ENCODE measurements around the gene SLC6A1. TPM values are rescaled to one million over a fixed set of nuclear protein-coding genes. Genes with fewer than 3 reads are reported as not detected.
A peak's percentile ranks its signal among the peaks of the same experiment; 100 is the strongest.

Gene SLC6A1
- total RNA-seq, 1 donor from 2014 or later, result 0.52 TPM

DNA sequence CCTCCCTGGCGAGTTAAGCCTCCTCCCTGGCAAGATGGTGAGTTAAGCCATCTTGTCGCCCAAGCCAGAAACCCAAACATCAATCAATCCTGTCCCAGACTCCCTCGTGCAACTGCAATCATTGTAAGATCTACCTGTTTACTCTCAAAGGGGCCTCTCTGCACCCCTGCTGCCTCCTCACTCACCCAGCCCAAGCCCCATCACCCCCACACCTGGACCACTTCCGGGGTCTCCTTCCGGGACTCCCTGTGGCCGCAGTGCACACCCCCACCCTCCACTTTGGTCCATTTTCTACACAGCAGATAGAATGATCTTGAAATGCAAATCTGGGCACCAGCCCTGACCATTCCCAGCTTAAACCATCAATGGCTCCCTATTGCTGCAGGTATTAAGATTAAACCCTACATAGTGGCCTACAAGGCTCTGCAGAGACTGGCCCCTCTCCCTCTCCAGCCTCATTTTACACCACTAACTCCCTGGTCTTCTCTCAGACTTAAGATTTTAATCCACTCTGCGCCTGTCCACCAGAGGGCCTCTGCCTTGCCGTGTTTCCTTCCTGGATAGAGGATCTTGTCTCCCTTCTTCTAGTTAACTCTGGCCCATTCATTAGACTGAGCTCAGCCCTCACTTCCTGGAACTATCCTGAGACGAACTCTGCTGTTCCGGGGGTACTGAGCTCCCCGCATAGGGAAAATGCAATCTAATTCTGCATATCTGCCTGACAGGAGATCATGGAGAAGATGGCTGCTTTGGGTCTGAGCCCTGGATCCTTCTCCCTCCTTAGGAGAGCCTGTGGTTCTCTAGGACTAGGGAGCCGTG, 41.9 kb upstream of the SLC6A1 start:
- Histone ChIP-seq H3K27me3 (no peaks in the 10 kb centered on the region), H3F3A (ENCODE audit: low read depth) (no peaks in the 10 kb centered on the region), H2AFZ (replicated peaks) (peak overlapping the region; percentile 85), H3K4me2 (no peak overlapping the region), H3K27ac (no peak overlapping the region), H4K20me1 (ENCODE audit: low read depth) (no peaks in the 10 kb centered on the region), H3K9me3 (ENCODE audit: low read depth) (no peaks in the 10 kb centered on the region), H3K79me2 (ENCODE audit: low read depth) (no peaks in the 10 kb centered on the region), H3K9ac (no peak overlapping the region), H3K36me3 (no peaks in the 10 kb centered on the region), H3K4me3 (no peak overlapping the region), H3K4me1 (no peaks in the 10 kb centered on the region)
- Mint-ChIP-seq H3K4me3 (no peak overlapping the region), H3K27ac (peak overlapping the region; percentile 1), H3K4me1 (peaks cover 15% of the 10 kb centered on the region), H3K27me3 (ENCODE audit: insufficient read depth, low read depth) (peaks cover 6% of the 10 kb centered on the region), H3K36me3 (no peaks in the 10 kb centered on the region), H3K9me3 (no peaks in the 10 kb centered on the region)
- DNase-seq (ENCODE audit: low spot score), result peak; percentile 54
- TF ChIP-seq EZH2 (IDR thresholded peaks at IDR 0.05), result no peak
- TF ChIP-seq, protein P1, sequence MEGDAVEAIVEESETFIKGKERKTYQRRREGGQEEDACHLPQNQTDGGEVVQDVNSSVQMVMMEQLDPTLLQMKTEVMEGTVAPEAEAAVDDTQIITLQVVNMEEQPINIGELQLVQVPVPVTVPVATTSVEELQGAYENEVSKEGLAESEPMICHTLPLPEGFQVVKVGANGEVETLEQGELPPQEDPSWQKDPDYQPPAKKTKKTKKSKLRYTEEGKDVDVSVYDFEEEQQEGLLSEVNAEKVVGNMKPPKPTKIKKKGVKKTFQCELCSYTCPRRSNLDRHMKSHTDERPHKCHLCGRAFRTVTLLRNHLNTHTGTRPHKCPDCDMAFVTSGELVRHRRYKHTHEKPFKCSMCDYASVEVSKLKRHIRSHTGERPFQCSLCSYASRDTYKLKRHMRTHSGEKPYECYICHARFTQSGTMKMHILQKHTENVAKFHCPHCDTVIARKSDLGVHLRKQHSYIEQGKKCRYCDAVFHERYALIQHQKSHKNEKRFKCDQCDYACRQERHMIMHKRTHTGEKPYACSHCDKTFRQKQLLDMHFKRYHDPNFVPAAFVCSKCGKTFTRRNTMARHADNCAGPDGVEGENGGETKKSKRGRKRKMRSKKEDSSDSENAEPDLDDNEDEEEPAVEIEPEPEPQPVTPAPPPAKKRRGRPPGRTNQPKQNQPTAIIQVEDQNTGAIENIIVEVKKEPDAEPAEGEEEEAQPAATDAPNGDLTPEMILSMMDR (IDR thresholded peaks at IDR 0.05), result peak; percentile 68

GRCh38 chr3:10951295-10951926, 41.1 kb upstream of the SLC6A1 start:
- no peak overlapping the region for H3K9ac ChIP-seq

DNA sequence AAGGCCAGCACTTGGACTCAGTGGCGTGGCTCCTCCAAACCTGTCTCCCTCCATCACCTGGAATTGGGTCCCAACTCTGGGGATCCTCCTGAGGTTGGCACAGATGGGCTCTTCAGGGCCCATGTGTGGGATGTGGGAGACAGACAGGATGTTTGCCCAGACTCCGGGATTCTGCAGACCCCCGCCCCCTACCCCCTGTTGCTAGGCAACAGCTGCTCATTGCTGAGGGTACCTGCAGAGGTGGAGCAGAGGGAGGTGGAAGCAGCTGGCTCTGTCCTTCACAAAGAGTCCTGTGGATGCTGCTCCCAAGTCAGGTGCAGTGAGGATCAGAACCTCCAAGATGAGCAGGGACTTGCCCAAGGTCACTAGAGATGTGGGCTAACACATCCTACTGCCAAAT, 40.0 kb upstream of the SLC6A1 start:
- Histone ChIP-seq H4K20me1 (ENCODE audit: low read depth) (no peaks in the 10 kb centered on the region), H3K9me3 (ENCODE audit: low read depth) (no peaks in the 10 kb centered on the region), H3K27me3 (no peaks in the 10 kb centered on the region), H3K27ac (no peak overlapping the region), H3F3A (ENCODE audit: low read depth) (no peaks in the 10 kb centered on the region), H2AFZ (replicated peaks) (no peak overlapping the region), H3K9ac (no peak overlapping the region), H3K4me1 (no peaks in the 10 kb centered on the region), H3K4me3 (no peak overlapping the region), H3K4me2 (no peak overlapping the region), H3K79me2 (ENCODE audit: low read depth) (no peaks in the 10 kb centered on the region), H3K36me3 (no peaks in the 10 kb centered on the region)
- Mint-ChIP-seq H3K27me3 (ENCODE audit: insufficient read depth, low read depth) (peaks cover 6% of the 10 kb centered on the region), H3K4me1 (peaks cover 22% of the 10 kb centered on the region), H3K27ac (no peak overlapping the region), H3K36me3 (no peaks in the 10 kb centered on the region), H3K4me3 (no peak overlapping the region), H3K9me3 (no peaks in the 10 kb centered on the region)
- no peak for DNase-seq (ENCODE audit: low spot score)
- TF ChIP-seq EZH2 (IDR thresholded peaks at IDR 0.05), result no peak
- TF ChIP-seq, protein P1 (IDR thresholded peaks at IDR 0.05), result no peak
- no peak for TF ChIP-seq EZH2phosphoT487 (IDR thresholded peaks at IDR 0.05)

More at GRCh38 chr3:10951295-10951926, 41.1 kb upstream of the SLC6A1 start:
- Mint-ChIP-seq H3K9me3 (no peaks in the 10 kb centered on the region), H3K4me1 (peaks cover 19% of the 10 kb centered on the region), H3K4me3 (no peak overlapping the region), H3K36me3 (no peaks in the 10 kb centered on the region), H3K27ac (no peak overlapping the region), H3K27me3 (ENCODE audit: insufficient read depth, low read depth) (peaks cover 8% of the 10 kb centered on the region)
- H3K4me1 ChIP-seq, result no peaks in the 10 kb centered on the region
- no peaks in the 10 kb centered on the region for H3K9me3 ChIP-seq (ENCODE audit: low read depth)
- H3K36me3 ChIP-seq, result no peaks in the 10 kb centered on the region
- peak overlapping the region; percentile 85 for H2AFZ ChIP-seq (replicated peaks)
- no peak overlapping the region for H3K4me3 ChIP-seq
- H3K27me3 ChIP-seq, result no peaks in the 10 kb centered on the region
- no peak overlapping the region for H3K27ac ChIP-seq
- H4K20me1 ChIP-seq (ENCODE audit: low read depth), result no peaks in the 10 kb centered on the region
- no peaks in the 10 kb centered on the region for H3K79me2 ChIP-seq (ENCODE audit: low read depth)
- DNase-seq (ENCODE audit: low spot score), result no peak
- no peaks in the 10 kb centered on the region for H3F3A ChIP-seq (ENCODE audit: low read depth)
- no peak overlapping the region for H3K4me2 ChIP-seq
- TF ChIP-seq, protein P1 (IDR thresholded peaks at IDR 0.05), result no peak
- TF ChIP-seq EZH2 (IDR thresholded peaks at IDR 0.05) (no peak), EZH2phosphoT487 (IDR thresholded peaks at IDR 0.05) (no peak)
